ENCODE data around the gene ATP2B3.

ATP2B3 gene

GRCh38 chrX:153576239-153576870 is 58.9 kb downstream of the ATP2B3 start:
- no peak for TF ChIP-seq SIN3A (IDR thresholded peaks at IDR 0.05; ENCODE audit: borderline replicate concordance, insufficient read depth, low read length)
- TF ChIP-seq TAF1 (IDR thresholded peaks at IDR 0.05; ENCODE audit: borderline replicate concordance, insufficient read depth, low read length): no peak
- TF ChIP-seq FOXP2 (optimal IDR thresholded peaks at IDR 0.05; ENCODE audit: borderline replicate concordance, extremely low read depth, extremely low read length, insufficient read depth): no peak
- TF ChIP-seq, protein P1, sequence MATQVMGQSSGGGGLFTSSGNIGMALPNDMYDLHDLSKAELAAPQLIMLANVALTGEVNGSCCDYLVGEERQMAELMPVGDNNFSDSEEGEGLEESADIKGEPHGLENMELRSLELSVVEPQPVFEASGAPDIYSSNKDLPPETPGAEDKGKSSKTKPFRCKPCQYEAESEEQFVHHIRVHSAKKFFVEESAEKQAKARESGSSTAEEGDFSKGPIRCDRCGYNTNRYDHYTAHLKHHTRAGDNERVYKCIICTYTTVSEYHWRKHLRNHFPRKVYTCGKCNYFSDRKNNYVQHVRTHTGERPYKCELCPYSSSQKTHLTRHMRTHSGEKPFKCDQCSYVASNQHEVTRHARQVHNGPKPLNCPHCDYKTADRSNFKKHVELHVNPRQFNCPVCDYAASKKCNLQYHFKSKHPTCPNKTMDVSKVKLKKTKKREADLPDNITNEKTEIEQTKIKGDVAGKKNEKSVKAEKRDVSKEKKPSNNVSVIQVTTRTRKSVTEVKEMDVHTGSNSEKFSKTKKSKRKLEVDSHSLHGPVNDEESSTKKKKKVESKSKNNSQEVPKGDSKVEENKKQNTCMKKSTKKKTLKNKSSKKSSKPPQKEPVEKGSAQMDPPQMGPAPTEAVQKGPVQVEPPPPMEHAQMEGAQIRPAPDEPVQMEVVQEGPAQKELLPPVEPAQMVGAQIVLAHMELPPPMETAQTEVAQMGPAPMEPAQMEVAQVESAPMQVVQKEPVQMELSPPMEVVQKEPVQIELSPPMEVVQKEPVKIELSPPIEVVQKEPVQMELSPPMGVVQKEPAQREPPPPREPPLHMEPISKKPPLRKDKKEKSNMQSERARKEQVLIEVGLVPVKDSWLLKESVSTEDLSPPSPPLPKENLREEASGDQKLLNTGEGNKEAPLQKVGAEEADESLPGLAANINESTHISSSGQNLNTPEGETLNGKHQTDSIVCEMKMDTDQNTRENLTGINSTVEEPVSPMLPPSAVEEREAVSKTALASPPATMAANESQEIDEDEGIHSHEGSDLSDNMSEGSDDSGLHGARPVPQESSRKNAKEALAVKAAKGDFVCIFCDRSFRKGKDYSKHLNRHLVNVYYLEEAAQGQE (IDR thresholded peaks at IDR 0.05; ENCODE audit: insufficient read depth in 1 of 2, low read depth in 2 of 2, low read length in 2 of 2): no peak
- TF ChIP-seq POLR2AphosphoS5 (IDR thresholded peaks at IDR 0.05; ENCODE audit: low read depth, low read length): no peak

DNA sequence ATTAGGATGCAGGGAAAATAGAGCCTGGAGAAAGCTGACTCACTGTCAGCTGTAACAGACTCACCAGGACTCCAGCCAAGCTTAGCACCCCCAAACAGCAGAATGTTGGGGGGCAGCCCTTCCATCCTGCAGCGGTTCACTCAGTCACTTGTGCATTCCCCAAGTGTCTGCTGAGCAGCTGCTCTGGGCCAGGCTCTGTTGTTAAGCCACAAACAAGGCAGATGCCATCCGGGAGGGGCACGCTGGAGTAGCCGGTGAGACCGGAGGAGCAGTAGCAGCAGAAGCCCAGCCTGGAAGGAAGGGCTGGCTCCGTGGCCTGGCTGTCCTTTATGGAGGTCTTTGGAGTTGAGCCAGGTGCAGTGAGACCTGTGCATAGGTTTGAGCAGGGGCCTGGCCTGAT is 59.5 kb downstream of the ATP2B3 start:
- TF ChIP-seq, protein P1 (IDR thresholded peaks at IDR 0.05; ENCODE audit: insufficient read depth in 1 of 2, low read depth in 2 of 2, low read length in 2 of 2): no peak
- no peak for TF ChIP-seq POLR2AphosphoS5 (IDR thresholded peaks at IDR 0.05; ENCODE audit: low read depth, low read length)
- no peak for TF ChIP-seq SIN3A (IDR thresholded peaks at IDR 0.05; ENCODE audit: borderline replicate concordance, insufficient read depth, low read length)
- no peak for TF ChIP-seq TAF1 (IDR thresholded peaks at IDR 0.05; ENCODE audit: borderline replicate concordance, insufficient read depth, low read length)
- no peak for TF ChIP-seq FOXP2 (optimal IDR thresholded peaks at IDR 0.05; ENCODE audit: borderline replicate concordance, extremely low read depth, extremely low read length, insufficient read depth)

DNA sequence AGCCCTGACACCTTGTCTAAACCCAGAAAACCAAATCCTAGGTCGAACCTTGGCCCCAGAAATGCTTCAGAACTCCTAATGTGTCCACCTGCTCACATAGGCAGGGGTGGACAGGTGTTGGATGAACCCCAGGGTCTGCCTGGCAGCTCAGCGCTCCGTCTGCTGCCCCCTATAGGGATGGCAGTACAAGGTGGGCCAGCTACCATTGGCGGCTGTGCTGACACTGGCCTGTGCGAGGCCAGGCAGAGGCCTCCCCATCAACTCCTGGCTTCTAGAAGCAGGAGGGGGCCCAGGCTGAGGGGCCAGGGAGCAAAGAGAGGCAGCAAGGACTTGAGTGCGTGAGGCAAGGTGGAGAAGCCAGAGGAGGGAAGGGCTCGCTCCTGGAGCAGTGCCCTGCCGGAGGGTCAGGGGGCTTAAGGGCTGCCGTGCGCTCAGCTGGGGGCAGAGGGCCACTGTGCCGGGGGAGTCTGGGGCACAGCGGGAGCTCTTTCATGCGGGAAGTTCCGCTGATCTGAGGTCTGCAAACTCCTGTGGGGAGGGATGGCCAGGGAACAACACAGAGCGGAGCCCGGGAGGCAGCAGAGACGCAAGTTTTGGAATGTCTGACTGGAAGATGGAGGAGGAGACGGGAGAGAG is 60.9 kb downstream of the ATP2B3 start:
- no peak for TF ChIP-seq SIN3A (IDR thresholded peaks at IDR 0.05; ENCODE audit: borderline replicate concordance, insufficient read depth, low read length)
- TF ChIP-seq, protein P1 (IDR thresholded peaks at IDR 0.05; ENCODE audit: insufficient read depth in 1 of 2, low read depth in 2 of 2, low read length in 2 of 2): no peak
- no peak for TF ChIP-seq POLR2AphosphoS5 (IDR thresholded peaks at IDR 0.05; ENCODE audit: low read depth, low read length)
- TF ChIP-seq TAF1 (IDR thresholded peaks at IDR 0.05; ENCODE audit: borderline replicate concordance, insufficient read depth, low read length): no peak
- TF ChIP-seq FOXP2 (optimal IDR thresholded peaks at IDR 0.05; ENCODE audit: borderline replicate concordance, extremely low read depth, extremely low read length, insufficient read depth): no peak

- TF ChIP-seq, protein P1 (IDR thresholded peaks at IDR 0.05; ENCODE audit: insufficient read depth in 1 of 2, low read depth in 2 of 2, low read length in 2 of 2): no peak
- no peak for TF ChIP-seq TAF1 (IDR thresholded peaks at IDR 0.05; ENCODE audit: borderline replicate concordance, insufficient read depth, low read length)
- no peak for TF ChIP-seq FOXP2 (optimal IDR thresholded peaks at IDR 0.05; ENCODE audit: borderline replicate concordance, extremely low read depth, extremely low read length, insufficient read depth)
- TF ChIP-seq SIN3A (IDR thresholded peaks at IDR 0.05; ENCODE audit: borderline replicate concordance, insufficient read depth, low read length): no peak
- TF ChIP-seq POLR2AphosphoS5 (IDR thresholded peaks at IDR 0.05; ENCODE audit: low read depth, low read length): no peak
Observed at GRCh38 chrX:153578889-153579288, 61.4 kb downstream of the ATP2B3 start.

Measured in PFSK-1 (cell line).